GM23248 (cell line): ENCODE data around the gene UGT8.

Experiments
- EZH2 ChIP-seq: fragments of 200-600 bp; sonication (generic); IDR thresholded peaks from 2 replicates; pipeline ENCODE4 v1.6.1; 2018; ENCODE audit warnings: antibody characterized with exemption, mild to moderate bottlenecking; ENCODE audit not compliant: insufficient read depth, poor library complexity, severe bottlenecking
- EZH2phosphoT487 ChIP-seq: fragments of 200-600 bp; sonication (generic); IDR thresholded peaks from 2 replicates; pipeline ENCODE4 v1.6.1; 2018; ENCODE audit warnings: antibody characterized with exemption, moderate library complexity, mild to moderate bottlenecking, low read depth; ENCODE audit not compliant: insufficient read depth

- TF ChIP-seq EZH2 (no peak), EZH2phosphoT487 (no peak)
Measured at GRCh38 chr4:114613560-114613959, 15.0 kb downstream of the UGT8 start.
